ENCODE results near the gene WDPCP. TPM values are rescaled to one million over a fixed set of nuclear protein-coding genes. Genes with fewer than 3 reads are reported as not detected.

WDPCP gene
- total and polyA plus RNA-seq, 10 of the 15 experiments (the other 5 are each of a cell fraction or from before 2014, with no cell fraction given): 2.1 to 7.9 (median 4.6) TPM

DNA sequence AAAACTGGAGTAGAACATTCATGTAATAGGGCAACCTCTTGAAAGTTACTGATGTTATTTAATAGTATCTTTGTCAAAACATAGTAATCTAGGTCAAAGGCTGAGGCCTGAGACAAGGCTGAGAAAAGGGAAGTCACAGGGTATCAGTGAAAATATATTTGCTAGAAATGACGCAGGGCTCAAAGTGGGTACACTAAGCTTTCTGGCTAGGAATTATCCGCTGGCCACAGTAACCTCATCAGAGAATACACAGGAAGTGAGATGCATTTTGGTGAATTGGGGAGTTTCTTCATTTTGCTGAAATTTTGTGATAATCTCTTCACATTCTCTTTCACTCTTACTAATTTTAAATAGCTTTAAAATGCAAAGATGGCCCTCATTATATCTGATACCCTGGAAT, 330.8 kb downstream of the WDPCP start (continued):
- TF ChIP-seq, protein P1, sequence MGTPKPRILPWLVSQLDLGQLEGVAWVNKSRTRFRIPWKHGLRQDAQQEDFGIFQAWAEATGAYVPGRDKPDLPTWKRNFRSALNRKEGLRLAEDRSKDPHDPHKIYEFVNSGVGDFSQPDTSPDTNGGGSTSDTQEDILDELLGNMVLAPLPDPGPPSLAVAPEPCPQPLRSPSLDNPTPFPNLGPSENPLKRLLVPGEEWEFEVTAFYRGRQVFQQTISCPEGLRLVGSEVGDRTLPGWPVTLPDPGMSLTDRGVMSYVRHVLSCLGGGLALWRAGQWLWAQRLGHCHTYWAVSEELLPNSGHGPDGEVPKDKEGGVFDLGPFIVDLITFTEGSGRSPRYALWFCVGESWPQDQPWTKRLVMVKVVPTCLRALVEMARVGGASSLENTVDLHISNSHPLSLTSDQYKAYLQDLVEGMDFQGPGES (IDR thresholded peaks at IDR 0.05): no peak
- TF ChIP-seq, protein P2, sequence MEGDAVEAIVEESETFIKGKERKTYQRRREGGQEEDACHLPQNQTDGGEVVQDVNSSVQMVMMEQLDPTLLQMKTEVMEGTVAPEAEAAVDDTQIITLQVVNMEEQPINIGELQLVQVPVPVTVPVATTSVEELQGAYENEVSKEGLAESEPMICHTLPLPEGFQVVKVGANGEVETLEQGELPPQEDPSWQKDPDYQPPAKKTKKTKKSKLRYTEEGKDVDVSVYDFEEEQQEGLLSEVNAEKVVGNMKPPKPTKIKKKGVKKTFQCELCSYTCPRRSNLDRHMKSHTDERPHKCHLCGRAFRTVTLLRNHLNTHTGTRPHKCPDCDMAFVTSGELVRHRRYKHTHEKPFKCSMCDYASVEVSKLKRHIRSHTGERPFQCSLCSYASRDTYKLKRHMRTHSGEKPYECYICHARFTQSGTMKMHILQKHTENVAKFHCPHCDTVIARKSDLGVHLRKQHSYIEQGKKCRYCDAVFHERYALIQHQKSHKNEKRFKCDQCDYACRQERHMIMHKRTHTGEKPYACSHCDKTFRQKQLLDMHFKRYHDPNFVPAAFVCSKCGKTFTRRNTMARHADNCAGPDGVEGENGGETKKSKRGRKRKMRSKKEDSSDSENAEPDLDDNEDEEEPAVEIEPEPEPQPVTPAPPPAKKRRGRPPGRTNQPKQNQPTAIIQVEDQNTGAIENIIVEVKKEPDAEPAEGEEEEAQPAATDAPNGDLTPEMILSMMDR (IDR thresholded peaks at IDR 0.05 in 2 of 3, conservative IDR thresholded peaks at IDR 0.05 in 1 of 3; ENCODE audit: control insufficient read depth in 2 of 3, extremely low read depth in 1 of 3, insufficient read depth in 1 of 3, low read depth in 3 of 3, low read length in 3 of 3): no peak
- TF ChIP-seq KDM1A (IDR thresholded peaks at IDR 0.05; ENCODE audit: borderline replicate concordance) (no peak), EP300 (IDR thresholded peaks at IDR 0.05; ENCODE audit: borderline replicate concordance in 1 of 2, control insufficient read depth in 1 of 2, low read depth in 2 of 2, low read length in 2 of 2) (peak in 1 of 2 experiments; percentile 49; a peak in 1 of 4 replicates), SIX5 (IDR thresholded peaks at IDR 0.05; ENCODE audit: low read depth, low read length, severe bottlenecking) (no peak), PML (IDR thresholded peaks at IDR 0.05; ENCODE audit: low read length) (no peak), FOXK2 (IDR thresholded peaks at IDR 0.05) (no peak), WRNIP1 (IDR thresholded peaks at IDR 0.05; ENCODE audit: borderline replicate concordance, low read depth, low read length) (no peak), PAX5 (IDR thresholded peaks at IDR 0.05; ENCODE audit: borderline replicate concordance, low read depth, low read length) (peak; percentile 47; the same call in 1 of the 2 replicates), MTA3 (IDR thresholded peaks at IDR 0.05; ENCODE audit: borderline replicate concordance, low read length) (no peak), CBX3 (IDR thresholded peaks at IDR 0.05; ENCODE audit: borderline replicate concordance, low read depth) (no peak), IKZF1 (conservative IDR thresholded peaks at IDR 0.05) (0 out of 2 replicates have a peak, but pooled peaks have one; percentile 16), NFIC (IDR thresholded peaks at IDR 0.05; ENCODE audit: low read depth, low read length) (peak; percentile 72), CBFB (IDR thresholded peaks at IDR 0.05; ENCODE audit: low read depth) (0 out of 2 replicates have a peak, but pooled peaks have one; percentile 26), HCFC1 (IDR thresholded peaks at IDR 0.05; ENCODE audit: low read length) (no peak)
- TF ChIP-seq, protein P3, sequence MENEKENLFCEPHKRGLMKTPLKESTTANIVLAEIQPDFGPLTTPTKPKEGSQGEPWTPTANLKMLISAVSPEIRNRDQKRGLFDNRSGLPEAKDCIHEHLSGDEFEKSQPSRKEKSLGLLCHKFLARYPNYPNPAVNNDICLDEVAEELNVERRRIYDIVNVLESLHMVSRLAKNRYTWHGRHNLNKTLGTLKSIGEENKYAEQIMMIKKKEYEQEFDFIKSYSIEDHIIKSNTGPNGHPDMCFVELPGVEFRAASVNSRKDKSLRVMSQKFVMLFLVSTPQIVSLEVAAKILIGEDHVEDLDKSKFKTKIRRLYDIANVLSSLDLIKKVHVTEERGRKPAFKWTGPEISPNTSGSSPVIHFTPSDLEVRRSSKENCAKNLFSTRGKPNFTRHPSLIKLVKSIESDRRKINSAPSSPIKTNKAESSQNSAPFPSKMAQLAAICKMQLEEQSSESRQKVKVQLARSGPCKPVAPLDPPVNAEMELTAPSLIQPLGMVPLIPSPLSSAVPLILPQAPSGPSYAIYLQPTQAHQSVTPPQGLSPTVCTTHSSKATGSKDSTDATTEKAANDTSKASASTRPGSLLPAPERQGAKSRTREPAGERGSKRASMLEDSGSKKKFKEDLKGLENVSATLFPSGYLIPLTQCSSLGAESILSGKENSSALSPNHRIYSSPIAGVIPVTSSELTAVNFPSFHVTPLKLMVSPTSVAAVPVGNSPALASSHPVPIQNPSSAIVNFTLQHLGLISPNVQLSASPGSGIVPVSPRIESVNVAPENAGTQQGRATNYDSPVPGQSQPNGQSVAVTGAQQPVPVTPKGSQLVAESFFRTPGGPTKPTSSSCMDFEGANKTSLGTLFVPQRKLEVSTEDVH (IDR thresholded peaks at IDR 0.05; ENCODE audit: low read depth, partially characterized antibody): no peak
- TF ChIP-seq, protein P4, sequence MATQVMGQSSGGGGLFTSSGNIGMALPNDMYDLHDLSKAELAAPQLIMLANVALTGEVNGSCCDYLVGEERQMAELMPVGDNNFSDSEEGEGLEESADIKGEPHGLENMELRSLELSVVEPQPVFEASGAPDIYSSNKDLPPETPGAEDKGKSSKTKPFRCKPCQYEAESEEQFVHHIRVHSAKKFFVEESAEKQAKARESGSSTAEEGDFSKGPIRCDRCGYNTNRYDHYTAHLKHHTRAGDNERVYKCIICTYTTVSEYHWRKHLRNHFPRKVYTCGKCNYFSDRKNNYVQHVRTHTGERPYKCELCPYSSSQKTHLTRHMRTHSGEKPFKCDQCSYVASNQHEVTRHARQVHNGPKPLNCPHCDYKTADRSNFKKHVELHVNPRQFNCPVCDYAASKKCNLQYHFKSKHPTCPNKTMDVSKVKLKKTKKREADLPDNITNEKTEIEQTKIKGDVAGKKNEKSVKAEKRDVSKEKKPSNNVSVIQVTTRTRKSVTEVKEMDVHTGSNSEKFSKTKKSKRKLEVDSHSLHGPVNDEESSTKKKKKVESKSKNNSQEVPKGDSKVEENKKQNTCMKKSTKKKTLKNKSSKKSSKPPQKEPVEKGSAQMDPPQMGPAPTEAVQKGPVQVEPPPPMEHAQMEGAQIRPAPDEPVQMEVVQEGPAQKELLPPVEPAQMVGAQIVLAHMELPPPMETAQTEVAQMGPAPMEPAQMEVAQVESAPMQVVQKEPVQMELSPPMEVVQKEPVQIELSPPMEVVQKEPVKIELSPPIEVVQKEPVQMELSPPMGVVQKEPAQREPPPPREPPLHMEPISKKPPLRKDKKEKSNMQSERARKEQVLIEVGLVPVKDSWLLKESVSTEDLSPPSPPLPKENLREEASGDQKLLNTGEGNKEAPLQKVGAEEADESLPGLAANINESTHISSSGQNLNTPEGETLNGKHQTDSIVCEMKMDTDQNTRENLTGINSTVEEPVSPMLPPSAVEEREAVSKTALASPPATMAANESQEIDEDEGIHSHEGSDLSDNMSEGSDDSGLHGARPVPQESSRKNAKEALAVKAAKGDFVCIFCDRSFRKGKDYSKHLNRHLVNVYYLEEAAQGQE (IDR thresholded peaks at IDR 0.05; ENCODE audit: low read depth, low read length): no peak
